Calu3 (cell line): Measurements from ENCODE around the gene PDLIM4. TPM values are rescaled to one million over a fixed set of nuclear protein-coding genes. Genes with fewer than 3 reads are reported as not detected.

Source experiments
- BruUV-seq: library from RNA; stranded (reverse); fragments of 400-500 nt; replicated peaks from 2 replicates; lab custom pipeline; 2021; lab: Mats Ljungman, UMichigan
- CTCF ChIA-PET: fragments of 300-600 bp; sonication (Branson Sonifier 250); formaldehyde crosslinking; loops from one replicate; lab custom pipeline; 2022; ENCODE audit warnings: antibody characterized with exemption; lab: Charles Lee
- DNase-seq: peaks from one replicate; pipeline ENCODE4 v3.0.0; 2022
- H3K27ac Mint-ChIP-seq: one replicate; pipeline ENCODE4 v1.8.0; 2022; ENCODE audit warnings: mixed read lengths; ENCODE audit not compliant: unreplicated experiment
- H3K27me3 Mint-ChIP-seq: one replicate; pipeline ENCODE4 v1.8.0; 2022; ENCODE audit warnings: mixed read lengths; ENCODE audit not compliant: unreplicated experiment
- H3K36me3 Mint-ChIP-seq: one replicate; pipeline ENCODE4 v1.8.0; 2022; ENCODE audit warnings: mild to moderate bottlenecking, moderate library complexity, mixed read lengths; ENCODE audit not compliant: insufficient read depth, unreplicated experiment
- H3K4me1 Mint-ChIP-seq: one replicate; pipeline ENCODE4 v1.8.0; 2022; ENCODE audit warnings: mild to moderate bottlenecking, low read depth, mixed read lengths; ENCODE audit not compliant: unreplicated experiment
- H3K4me3 Mint-ChIP-seq: one replicate; pipeline ENCODE4 v1.8.0; 2022; ENCODE audit warnings: mild to moderate bottlenecking, low read depth, moderate library complexity, mixed read lengths; ENCODE audit not compliant: unreplicated experiment
- H3K9me3 Mint-ChIP-seq: one replicate; pipeline ENCODE4 v1.8.0; 2022; ENCODE audit warnings: low read depth, mixed read lengths; ENCODE audit not compliant: unreplicated experiment
- intact Hi-C: fragments of 100-400 bp; cut with micrococcal nuclease; formaldehyde crosslinking; loops from one replicate; pipeline ENCODE4 v1.10.0; 2022; ENCODE audit not compliant: unreplicated experiment
- total RNA-seq: library from RNA; stranded (reverse); gene quantifications from 2 replicates; pipeline ENCODE4 v1.2.3, GENCODE V29; 2022
- TF ChIP-seq, protein P1 (sequence below): fragments of 200-600 bp; IDR thresholded peaks from one replicate; pipeline ENCODE4 v1.8.0; 2022; ENCODE audit warnings: antibody characterized with exemption; ENCODE audit not compliant: unreplicated experiment

Gene PDLIM4
- total RNA-seq, 1 experiment from 2014 or later = 20.8 TPM

GRCh38 chr5:132266031-132266835, 8.7 kb downstream of the PDLIM4 start:
- BruUV-seq = no TSS peak
- DNase-seq = no peak
- intact Hi-C loops = no loop called here
- TF ChIP-seq, protein P1, sequence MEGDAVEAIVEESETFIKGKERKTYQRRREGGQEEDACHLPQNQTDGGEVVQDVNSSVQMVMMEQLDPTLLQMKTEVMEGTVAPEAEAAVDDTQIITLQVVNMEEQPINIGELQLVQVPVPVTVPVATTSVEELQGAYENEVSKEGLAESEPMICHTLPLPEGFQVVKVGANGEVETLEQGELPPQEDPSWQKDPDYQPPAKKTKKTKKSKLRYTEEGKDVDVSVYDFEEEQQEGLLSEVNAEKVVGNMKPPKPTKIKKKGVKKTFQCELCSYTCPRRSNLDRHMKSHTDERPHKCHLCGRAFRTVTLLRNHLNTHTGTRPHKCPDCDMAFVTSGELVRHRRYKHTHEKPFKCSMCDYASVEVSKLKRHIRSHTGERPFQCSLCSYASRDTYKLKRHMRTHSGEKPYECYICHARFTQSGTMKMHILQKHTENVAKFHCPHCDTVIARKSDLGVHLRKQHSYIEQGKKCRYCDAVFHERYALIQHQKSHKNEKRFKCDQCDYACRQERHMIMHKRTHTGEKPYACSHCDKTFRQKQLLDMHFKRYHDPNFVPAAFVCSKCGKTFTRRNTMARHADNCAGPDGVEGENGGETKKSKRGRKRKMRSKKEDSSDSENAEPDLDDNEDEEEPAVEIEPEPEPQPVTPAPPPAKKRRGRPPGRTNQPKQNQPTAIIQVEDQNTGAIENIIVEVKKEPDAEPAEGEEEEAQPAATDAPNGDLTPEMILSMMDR = no peak
- H3K27ac Mint-ChIP-seq = peak overlapping the region; percentile 6
- H3K4me3 Mint-ChIP-seq = no peak overlapping the region
- CTCF ChIA-PET = interaction anchor here (0.8 kb wide), 1 partner anchor 30 kb away, joined by 3 read pairs; no protein-coding TSS in a partner anchor
- no peaks in the 10 kb centered on the region for H3K27me3 Mint-ChIP-seq
- H3K4me1 Mint-ChIP-seq = peaks cover 35% of the 10 kb centered on the region
- no peaks in the 10 kb centered on the region for H3K9me3 Mint-ChIP-seq
- H3K36me3 Mint-ChIP-seq = peaks cover 4% of the 10 kb centered on the region

GRCh38 chr5:132266836-132267160, 9.3 kb downstream of the PDLIM4 start:
- no peaks in the 10 kb centered on the region for H3K27me3 Mint-ChIP-seq
- no TSS peak for BruUV-seq
- peaks cover 35% of the 10 kb centered on the region for H3K4me1 Mint-ChIP-seq
- no peak for DNase-seq
- H3K27ac Mint-ChIP-seq = peak overlapping the region; percentile 6
- H3K36me3 Mint-ChIP-seq = peaks cover 4% of the 10 kb centered on the region
- TF ChIP-seq, protein P1 = no peak
- intact Hi-C loops = no loop called here
- CTCF ChIA-PET = no interaction called here
- no peaks in the 10 kb centered on the region for H3K9me3 Mint-ChIP-seq
- no peak overlapping the region for H3K4me3 Mint-ChIP-seq

GRCh38 chr5:132267166-132267739, 9.8 kb downstream of the PDLIM4 start:
- H3K4me1 Mint-ChIP-seq = peaks cover 35% of the 10 kb centered on the region
- no peaks in the 10 kb centered on the region for H3K9me3 Mint-ChIP-seq
- CTCF ChIA-PET = interaction anchor here (0.7 kb wide), 1 partner anchor 12 kb away, joined by 3 read pairs; no protein-coding TSS in a partner anchor
- H3K27me3 Mint-ChIP-seq = no peaks in the 10 kb centered on the region
- H3K36me3 Mint-ChIP-seq = peaks cover 4% of the 10 kb centered on the region
- TF ChIP-seq, protein P1 = no peak
- intact Hi-C loops = no loop called here
- no TSS peak for BruUV-seq
- no peak overlapping the region for H3K4me3 Mint-ChIP-seq
- DNase-seq = no peak
- H3K27ac Mint-ChIP-seq = no peak overlapping the region

GRCh38 chr5:132267931-132268768, 10.7 kb downstream of the PDLIM4 start:
- H3K27ac Mint-ChIP-seq = no peak overlapping the region
- no peak overlapping the region for H3K4me3 Mint-ChIP-seq
- peaks cover 4% of the 10 kb centered on the region for H3K36me3 Mint-ChIP-seq
- DNase-seq = no peak
- H3K4me1 Mint-ChIP-seq = peaks cover 42% of the 10 kb centered on the region
- intact Hi-C loops = no loop called here
- no peaks in the 10 kb centered on the region for H3K9me3 Mint-ChIP-seq
- BruUV-seq = no TSS peak
- H3K27me3 Mint-ChIP-seq = no peaks in the 10 kb centered on the region
- CTCF ChIA-PET = interaction anchor here (0.7 kb wide), 1 partner anchor 11 kb away, joined by 3 read pairs; no protein-coding TSS in a partner anchor
- TF ChIP-seq, protein P1 = no peak
